Naive thymus-derived CD4-positive, alpha-beta T cell (primary cell): ENCODE measurements around the gene CAMTA1. TPM values are rescaled to one million over a fixed set of nuclear protein-coding genes. Genes with fewer than 3 reads are reported as not detected.

Source experiments
- ATAC-seq: fragments of 150-1000 bp; cut with Tn5 transposase; 2 replicates; pipeline ENCODE4 v1.10.0; 2021; ENCODE audit warnings: mild to moderate bottlenecking, moderate library complexity
- CTCF ChIA-PET: fragments of 350-600 bp; sonication (Branson Sonifier 250); formaldehyde crosslinking; loops from one replicate; lab custom pipeline; 2021; ENCODE audit warnings: antibody characterized with exemption; lab: Charles Lee
- POLR2A ChIA-PET: fragments of 350-600 bp; sonication (Branson Sonifier 250); formaldehyde crosslinking; loops from one replicate; lab custom pipeline; 2021; ENCODE audit warnings: antibody characterized with exemption, inconsistent platforms; lab: Charles Lee
- DNase-seq, 9 donors: peaks; one replicate each; pipeline versions ENCODE4 v3.0.0 to v3.0.0-alpha.2; 2020 to 2022; ENCODE audit warnings: mixed read lengths in 1 of 9
- H3K27ac ChIP-seq: one replicate; pipeline ENCODE4 v1.7.0; 2013; ENCODE audit warnings: mild to moderate bottlenecking, low read depth, low read length, moderate library complexity
- H3K27me3 ChIP-seq, 2 donors: one replicate each; pipeline ENCODE4 v1.7.0; 2013; ENCODE audit warnings: low read length in 2 of 2, mild to moderate bottlenecking in 2 of 2, moderate library complexity in 2 of 2; ENCODE audit not compliant: control insufficient read depth in 2 of 2, insufficient read depth in 2 of 2
- H3K36me3 ChIP-seq, 3 experiments: 1 replicate in 2 of 3; 2 replicates in 1 of 3; pipeline ENCODE4 v1.7.0; 2013; ENCODE audit warnings: low read length in 3 of 3, mild to moderate bottlenecking in 3 of 3, moderate library complexity in 1 of 3; ENCODE audit not compliant: insufficient read depth in 3 of 3, control insufficient read depth in 2 of 3
- H3K4me1 ChIP-seq, 2 donors: one replicate each; pipeline ENCODE4 v1.7.0; 2013; ENCODE audit warnings: low read length in 2 of 2, mild to moderate bottlenecking in 2 of 2, moderate library complexity in 1 of 2; ENCODE audit not compliant: control insufficient read depth in 2 of 2, insufficient read depth in 2 of 2
- H3K4me3 ChIP-seq: 2 replicates; pipeline ENCODE4 v1.7.0; 2013; ENCODE audit warnings: mild to moderate bottlenecking, low read length
- H3K9me3 ChIP-seq, 3 experiments: 1 replicate in 2 of 3; 2 replicates in 1 of 3; pipeline ENCODE4 v1.7.0; 2013; ENCODE audit warnings: low read length in 3 of 3; ENCODE audit not compliant: control insufficient read depth in 2 of 3
- H3K27ac Mint-ChIP-seq, 9 donors: one replicate each; pipeline ENCODE4 v1.8.0; 2020 to 2022; ENCODE audit warnings: mixed read lengths in 9 of 9, mild to moderate bottlenecking in 8 of 9, moderate library complexity in 5 of 9, inconsistent platforms in 2 of 9
- H3K27me3 Mint-ChIP-seq, 5 donors: one replicate each; pipeline ENCODE4 v1.8.0; 2021 to 2022; ENCODE audit warnings: mixed read lengths in 5 of 5, mild to moderate bottlenecking in 1 of 5
- H3K36me3 Mint-ChIP-seq, 5 donors: one replicate each; pipeline ENCODE4 v1.8.0; 2020 to 2022; ENCODE audit warnings: mixed read lengths in 5 of 5, mild to moderate bottlenecking in 3 of 5, inconsistent platforms in 1 of 5
- H3K4me1 Mint-ChIP-seq, 7 donors: one replicate each; pipeline ENCODE4 v1.8.0; 2020 to 2022; ENCODE audit warnings: mixed read lengths in 7 of 7, mild to moderate bottlenecking in 3 of 7, inconsistent platforms in 1 of 7
- H3K4me3 Mint-ChIP-seq, 10 donors: one replicate each; pipeline ENCODE4 v1.8.0; 2020 to 2022; ENCODE audit warnings: mild to moderate bottlenecking in 10 of 10, mixed read lengths in 10 of 10, moderate library complexity in 6 of 10, inconsistent platforms in 2 of 10
- H3K9me3 Mint-ChIP-seq, 11 donors: one replicate each; pipeline ENCODE4 v1.8.0; 2020 to 2022; ENCODE audit warnings: mixed read lengths in 11 of 11, mild to moderate bottlenecking in 4 of 11, inconsistent platforms in 1 of 11, moderate library complexity in 1 of 11
- intact Hi-C, 2 donors: fragments of 100-400 bp; cut with micrococcal nuclease; formaldehyde crosslinking; loops; one replicate each; pipeline ENCODE4 v1.15.1; 2023
- polyA plus RNA-seq, 2 donors: library from polyadenylated mRNA; unstranded; fragments of 300-500 nt; fragmentation: Illumina TruSeq; gene quantifications; one replicate each; pipeline ENCODE4 v1.2.3, GENCODE V29; 2021
- total RNA-seq, 6 experiments: library from RNA in 5 of 6; stranded (reverse) in 5 of 6; gene quantifications; 1 replicate in 5 of 6; 2 replicates in 1 of 6; pipeline ENCODE4 v1.2.3 and lab custom pipeline; 2021 to 2026

The CAMTA1 gene
- total and polyA plus RNA-seq, 7 experiments from 2014 or later: 38.1 to 68.6 (median 42.6) TPM

DNA sequence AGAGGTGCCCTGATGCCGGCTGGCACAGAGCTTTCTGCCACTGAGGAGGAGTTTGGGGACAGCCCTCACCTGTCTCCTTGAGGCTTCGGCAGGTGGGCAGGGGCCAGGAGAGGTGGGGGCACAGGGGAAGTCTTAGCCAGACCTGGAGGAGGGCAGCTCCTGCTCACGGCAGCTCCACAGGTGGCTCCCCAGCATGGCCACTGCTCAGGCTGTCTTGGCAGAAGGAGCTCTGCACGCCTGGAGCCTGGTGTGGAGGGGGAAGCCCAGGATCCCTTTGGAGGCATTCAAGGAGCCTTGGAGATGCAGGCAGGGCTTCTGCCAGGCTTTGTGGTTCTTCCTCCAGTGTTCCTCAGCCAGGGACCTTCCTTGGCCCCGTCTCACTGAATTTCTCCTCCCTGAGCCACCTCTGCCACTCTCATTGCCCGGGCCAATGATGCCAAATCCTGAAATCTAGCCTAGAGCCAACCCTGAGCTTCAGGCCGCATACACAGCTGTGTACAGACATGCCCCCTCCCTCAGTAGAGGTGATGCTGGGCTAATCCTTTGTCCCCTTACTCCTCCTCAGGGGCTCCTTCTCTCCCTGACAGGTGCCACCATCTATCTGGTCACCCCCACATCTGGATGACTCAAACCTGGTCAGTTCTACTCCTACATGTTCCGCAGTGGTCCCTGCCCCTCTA is 734.1 kb downstream of the CAMTA1 start:
- Histone ChIP-seq H3K27me3 (no peaks in the 10 kb centered on the region), H3K36me3 (no peaks in the 10 kb centered on the region), H3K4me3 (no peak overlapping the region), H3K4me1 (no peaks in the 10 kb centered on the region), H3K9me3 (no peaks in the 10 kb centered on the region), H3K27ac (no peak overlapping the region)
- DNase-seq (no peak), ATAC-seq (no peak)
- Mint-ChIP-seq H3K36me3 (no peaks in the 10 kb centered on the region), H3K27me3 (peaks cover 4 to 23% (median 10%) of the 10 kb centered on the region in 5 donors), H3K9me3 (peaks cover 0 to 1% (median 0%) of the 10 kb centered on the region in 11 donors), H3K27ac (peak overlapping the region in 2 of 9 donors; percentile 46 to 47), H3K4me1 (no peaks in the 10 kb centered on the region), H3K4me3 (no peak overlapping the region)
- ChIA-PET CTCF (no interaction called here), POLR2A (no interaction called here)
- intact Hi-C loops: no loop called here

DNA sequence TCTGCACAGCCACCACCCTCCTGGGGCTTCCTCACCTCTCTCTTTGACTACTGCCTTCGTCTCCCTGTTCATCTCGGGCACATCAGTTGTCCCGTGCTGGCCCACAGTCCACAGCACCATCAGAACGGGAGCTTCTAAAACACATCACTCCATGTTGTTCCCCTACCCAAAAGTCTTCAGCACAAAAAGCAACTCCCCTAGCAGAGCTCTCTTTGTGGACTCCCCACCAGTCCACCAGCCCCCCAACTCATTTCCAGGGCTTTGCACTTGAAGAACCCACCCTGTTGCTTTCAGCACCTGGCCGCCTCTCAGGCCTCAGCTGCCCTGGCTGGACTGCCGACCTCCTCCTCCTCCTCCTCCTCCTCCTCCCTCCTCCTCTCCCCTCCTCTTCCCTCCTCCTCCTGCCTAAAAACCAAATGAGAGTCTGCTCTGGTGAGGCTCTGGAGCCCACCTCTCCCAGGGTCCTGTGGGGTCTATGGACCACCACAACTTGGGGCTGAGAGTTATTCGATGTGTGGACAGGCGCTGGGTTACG is 734.7 kb downstream of the CAMTA1 start:
- CTCF ChIA-PET: no interaction called here
- Mint-ChIP-seq H3K4me1 (no peaks in the 10 kb centered on the region), H3K27me3 (peaks cover 4 to 29% (median 14%) of the 10 kb centered on the region in 5 donors), H3K9me3 (peaks cover 0 to 1% (median 0%) of the 10 kb centered on the region in 11 donors), H3K36me3 (no peaks in the 10 kb centered on the region), H3K27ac (peak overlapping the region in 1 of 9 donors; percentile 47), H3K4me3 (no peak overlapping the region)
- Histone ChIP-seq H3K4me3 (no peak overlapping the region), H3K27ac (no peak overlapping the region), H3K9me3 (no peaks in the 10 kb centered on the region), H3K27me3 (no peaks in the 10 kb centered on the region), H3K4me1 (no peaks in the 10 kb centered on the region), H3K36me3 (no peaks in the 10 kb centered on the region)
- POLR2A ChIA-PET: no interaction called here
- no peak for ATAC-seq
- no peak for DNase-seq
- intact Hi-C loops: no loop called here

DNA sequence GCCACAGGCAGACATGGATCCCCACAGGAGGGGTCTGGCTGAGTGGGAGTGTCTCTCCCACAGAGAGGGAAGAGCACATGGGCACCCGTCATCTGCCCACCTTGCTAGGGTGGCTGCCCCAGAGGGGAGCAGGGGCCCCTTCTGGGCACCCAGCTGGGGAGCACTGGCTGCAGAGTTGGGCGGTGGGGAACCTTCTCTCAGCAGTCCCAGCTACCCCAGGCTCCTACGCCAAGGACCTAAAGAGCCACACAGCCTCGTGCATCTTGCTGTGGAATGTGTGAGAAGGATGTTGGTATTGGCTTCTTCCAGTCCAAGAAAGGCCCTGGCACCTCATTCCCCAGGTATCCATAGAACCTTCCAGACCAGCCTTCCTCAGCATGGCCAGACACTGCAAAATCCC is 735.2 kb downstream of the CAMTA1 start:
- no peak for DNase-seq

DNA sequence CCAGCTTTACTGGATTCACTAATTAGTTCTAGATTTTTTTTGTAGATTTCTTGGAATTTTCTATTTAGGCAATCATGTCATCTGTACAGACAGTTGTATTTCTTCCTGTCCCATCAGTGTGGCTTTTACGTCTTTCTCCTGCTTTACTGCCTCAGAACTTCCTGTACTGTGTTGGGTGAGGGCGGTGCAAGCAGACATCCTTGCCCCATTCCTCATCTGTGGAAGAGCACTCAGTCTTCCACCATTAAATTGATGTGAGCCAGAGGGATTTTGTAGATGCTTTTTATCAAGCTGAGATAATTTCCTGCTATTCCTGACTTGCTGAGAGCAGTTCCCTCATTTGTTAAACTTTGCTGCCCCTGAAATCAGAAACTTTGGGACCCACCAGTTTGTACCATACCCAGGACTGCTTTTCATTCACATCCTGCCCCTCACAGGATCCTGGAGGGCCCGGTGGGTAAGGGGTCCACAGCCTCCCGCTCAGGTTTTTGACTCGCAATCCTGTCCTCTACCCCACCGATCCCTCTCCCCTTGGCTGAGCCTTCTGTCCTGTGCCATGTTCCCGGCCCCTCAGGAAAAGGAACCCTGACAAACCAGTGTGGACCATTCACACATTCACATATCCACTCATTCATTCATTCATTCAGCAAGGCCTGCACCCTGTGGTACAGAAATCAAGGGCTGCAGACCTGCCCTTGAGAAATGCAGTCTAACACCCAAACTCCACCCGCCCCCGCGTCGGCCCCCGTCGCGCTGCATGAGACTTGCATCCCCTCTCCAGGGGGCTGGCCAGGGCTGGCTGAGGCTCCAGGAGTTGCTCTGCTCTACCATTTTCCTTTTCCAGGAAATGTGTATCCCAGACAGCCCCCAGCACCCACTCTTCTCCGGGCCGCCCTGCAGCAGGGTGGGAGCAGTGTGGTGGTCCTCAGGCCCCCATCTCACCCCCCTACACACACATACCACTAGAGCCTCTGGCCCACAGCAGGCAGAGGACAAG is 739.4 kb downstream of the CAMTA1 start:
- ChIA-PET CTCF (no interaction called here), POLR2A (no interaction called here)
- Mint-ChIP-seq H3K36me3 (no peaks in the 10 kb centered on the region), H3K27me3 (peaks cover 4 to 23% (median 14%) of the 10 kb centered on the region in 5 donors), H3K27ac (no peak overlapping the region), H3K9me3 (peaks cover 0 to 2% (median 0%) of the 10 kb centered on the region in 11 donors), H3K4me1 (no peaks in the 10 kb centered on the region), H3K4me3 (no peak overlapping the region)
- Histone ChIP-seq H3K9me3 (no peaks in the 10 kb centered on the region), H3K4me1 (no peaks in the 10 kb centered on the region), H3K4me3 (no peak overlapping the region), H3K27me3 (no peaks in the 10 kb centered on the region), H3K36me3 (no peaks in the 10 kb centered on the region), H3K27ac (no peak overlapping the region)
- DNase-seq (no peak), ATAC-seq (no peak)
- intact Hi-C loops: no loop called here

More for the DNA sequence above, 735.2 kb downstream of the CAMTA1 start:
- peaks cover 4 to 33% (median 14%) of the 10 kb centered on the region in 5 donors for H3K27me3 Mint-ChIP-seq
- peaks cover 0 to 1% (median 0%) of the 10 kb centered on the region in 11 donors for H3K9me3 Mint-ChIP-seq
- no peaks in the 10 kb centered on the region for H3K9me3 ChIP-seq
- ChIA-PET CTCF (no interaction called here), POLR2A (no interaction called here)
- no peaks in the 10 kb centered on the region for H3K4me1 Mint-ChIP-seq
- no peak overlapping the region for H3K27ac ChIP-seq
- H3K27me3 ChIP-seq: no peaks in the 10 kb centered on the region
- H3K4me3 Mint-ChIP-seq: no peak overlapping the region
- no peaks in the 10 kb centered on the region for H3K4me1 ChIP-seq
- H3K4me3 ChIP-seq: no peak overlapping the region
- intact Hi-C loops: no loop called here
- H3K27ac Mint-ChIP-seq: peak overlapping the region in 1 of 9 donors; percentile 78
- no peaks in the 10 kb centered on the region for H3K36me3 Mint-ChIP-seq
- no peak for ATAC-seq
- no peaks in the 10 kb centered on the region for H3K36me3 ChIP-seq

DNA sequence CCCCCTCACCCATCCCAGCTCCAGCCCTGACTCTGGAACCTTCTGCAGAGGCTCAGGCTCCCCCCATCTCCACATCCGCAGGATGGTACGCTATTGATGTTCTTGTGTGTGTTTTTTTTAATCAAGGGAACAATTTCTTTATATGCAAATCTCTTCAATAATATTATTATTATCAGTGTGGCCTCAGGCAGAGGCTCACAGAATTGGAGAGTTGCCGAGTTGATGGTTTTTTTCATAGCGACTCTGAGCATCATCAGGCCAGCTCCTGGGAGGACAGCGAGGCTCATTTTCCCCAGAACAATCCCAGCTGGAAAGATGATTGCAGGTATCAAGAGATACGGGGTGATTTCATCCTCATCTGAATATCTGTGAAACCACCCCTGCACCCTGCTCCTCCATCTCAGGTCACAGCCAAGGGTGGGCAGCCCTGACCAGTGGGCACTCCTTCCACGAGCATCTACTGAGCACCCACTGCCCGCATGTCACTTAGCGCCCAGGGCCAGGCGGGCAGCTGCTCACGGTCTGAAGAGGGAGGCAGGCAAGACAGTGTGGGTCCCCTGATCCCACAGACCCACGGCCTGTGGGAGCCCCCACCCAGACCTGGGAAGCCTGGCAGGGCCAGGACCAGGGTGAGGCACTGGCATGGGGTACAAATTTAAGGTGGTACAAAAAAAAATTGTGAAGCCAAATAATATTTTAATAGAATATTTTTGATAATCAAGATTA is 740.2 kb downstream of the CAMTA1 start:
- CTCF ChIA-PET: no interaction called here
- H3K4me3 ChIP-seq: no peak overlapping the region
- no peaks in the 10 kb centered on the region for H3K4me1 ChIP-seq
- ATAC-seq (no peak), DNase-seq (no peak)
- H3K36me3 Mint-ChIP-seq: no peaks in the 10 kb centered on the region
- no peak overlapping the region for H3K27ac ChIP-seq
- no peak overlapping the region for H3K27ac Mint-ChIP-seq
- peaks cover 4 to 23% (median 14%) of the 10 kb centered on the region in 5 donors for H3K27me3 Mint-ChIP-seq
- no peaks in the 10 kb centered on the region for H3K27me3 ChIP-seq
- POLR2A ChIA-PET: no interaction called here
- H3K4me1 Mint-ChIP-seq: no peaks in the 10 kb centered on the region
- H3K9me3 Mint-ChIP-seq: peaks cover 0 to 2% (median 0%) of the 10 kb centered on the region in 11 donors
- intact Hi-C loops: no loop called here
- H3K4me3 Mint-ChIP-seq: no peak overlapping the region
- no peaks in the 10 kb centered on the region for H3K36me3 ChIP-seq
- no peaks in the 10 kb centered on the region for H3K9me3 ChIP-seq

DNA sequence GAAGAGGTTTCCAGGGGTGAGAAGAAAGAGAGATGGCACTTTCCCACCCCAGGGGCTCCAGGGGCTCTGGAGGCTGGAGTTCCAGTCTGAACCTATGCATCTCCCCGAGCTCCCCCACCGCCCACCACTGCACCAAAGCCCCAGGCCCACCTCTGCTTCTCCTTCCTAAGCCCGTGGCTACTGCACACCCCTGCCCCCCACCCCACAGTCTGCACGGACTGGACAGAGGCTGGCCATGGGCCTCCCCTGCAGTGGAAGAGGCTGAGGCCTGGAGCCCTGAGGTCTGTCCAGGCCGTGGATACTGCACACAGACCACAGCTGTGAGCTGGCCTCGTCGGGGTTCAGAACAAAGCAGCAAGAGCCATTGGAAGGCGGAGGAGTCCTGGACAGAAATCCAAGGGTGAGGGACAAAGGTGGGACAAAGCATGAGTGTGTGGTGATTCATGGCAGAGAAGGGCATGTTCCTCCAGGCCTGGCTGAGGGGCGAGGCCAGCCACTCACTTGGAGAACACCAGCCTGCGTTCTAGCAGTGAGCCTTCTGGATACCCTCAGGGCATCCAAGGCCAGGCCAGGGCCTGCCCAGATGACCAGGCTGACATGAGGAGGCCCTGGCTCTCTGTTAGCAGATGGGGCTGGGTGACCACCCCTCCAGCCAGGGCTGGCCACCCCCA is 741.1 kb downstream of the CAMTA1 start:
- Mint-ChIP-seq H3K27ac (no peak overlapping the region), H3K27me3 (peaks cover 4 to 23% (median 14%) of the 10 kb centered on the region in 5 donors), H3K4me3 (no peak overlapping the region), H3K9me3 (peaks cover 0 to 2% (median 0%) of the 10 kb centered on the region in 11 donors), H3K4me1 (no peaks in the 10 kb centered on the region), H3K36me3 (no peaks in the 10 kb centered on the region)
- Histone ChIP-seq H3K4me1 (no peaks in the 10 kb centered on the region), H3K36me3 (no peaks in the 10 kb centered on the region), H3K4me3 (no peak overlapping the region), H3K27ac (no peak overlapping the region), H3K9me3 (no peaks in the 10 kb centered on the region), H3K27me3 (no peaks in the 10 kb centered on the region)
- POLR2A ChIA-PET: no interaction called here
- intact Hi-C loops: no loop called here
- DNase-seq: no peak
- ATAC-seq: no peak
- CTCF ChIA-PET: no interaction called here
